HS-27A (cell line): ENCODE data around the gene TEX44.
"Not testable (repeated sequence)": the region's sequence is repeated elsewhere in the genome, so short reads cannot be mapped to it uniquely, and the experiment has no call there.

Source experiments
- DNase-seq: peaks from one replicate; pipeline ENCODE4 v3.0.0-alpha.2; 2012; ENCODE audit warnings: low read depth, missing footprints

The TEX44 gene

GRCh38 chr2:231571661-231572191, 20.9 kb upstream of the TEX44 start:
- DNase-seq: no peak

- no peak for DNase-seq
Measured at GRCh38 chr2:231573096-231573495, 19.6 kb upstream of the TEX44 start.

GRCh38 chr2:231573698-231574421, 18.8 kb upstream of the TEX44 start:
- DNase-seq: no peak

GRCh38 chr2:231575612-231576256, 16.9 kb upstream of the TEX44 start:
- DNase-seq: no peak

- DNase-seq: no peak
Measured at GRCh38 chr2:231576465-231576864, 16.2 kb upstream of the TEX44 start.

GRCh38 chr2:231578655-231579054, 14.0 kb upstream of the TEX44 start:
- not testable (repeated sequence) for DNase-seq

GRCh38 chr2:231579560-231579959, 13.1 kb upstream of the TEX44 start:
- DNase-seq: no peak

- DNase-seq: no peak
Measured at GRCh38 chr2:231581328-231581727, 11.3 kb upstream of the TEX44 start.

- no peak for DNase-seq
Measured at GRCh38 chr2:231583982-231584381, 8.7 kb upstream of the TEX44 start.

- not testable (repeated sequence) for DNase-seq
Measured at GRCh38 chr2:231587744-231588143, 4.9 kb upstream of the TEX44 start.

GRCh38 chr2:231589656-231590055, 3.0 kb upstream of the TEX44 start:
- DNase-seq: no peak

GRCh38 chr2:231590614-231591013, 2.0 kb upstream of the TEX44 start:
- DNase-seq: no peak

GRCh38 chr2:231593666-231594065, 1.0 kb downstream of the TEX44 start:
- DNase-seq: no peak

GRCh38 chr2:231597014-231597611, 4.4 kb downstream of the TEX44 start:
- no peak for DNase-seq

GRCh38 chr2:231597627-231598026, 5.0 kb downstream of the TEX44 start:
- no peak for DNase-seq

- no peak for DNase-seq
Measured at GRCh38 chr2:231600619-231601355, 8.1 kb downstream of the TEX44 start.

GRCh38 chr2:231601356-231602229, 8.9 kb downstream of the TEX44 start:
- DNase-seq: no peak

- no peak for DNase-seq
Measured at GRCh38 chr2:231602859-231603467, 10.3 kb downstream of the TEX44 start.

GRCh38 chr2:231604101-231604684, 11.5 kb downstream of the TEX44 start:
- no peak for DNase-seq
